Middle frontal gyrus (tissue), 1 donor: ENCODE data around the gene HS6ST1.

Experiments
- DNase-seq: peaks from one replicate; pipeline ENCODE4 v3.0.0-alpha.2; 2015; ENCODE audit warnings: low spot score; ENCODE audit errors: extremely low spot score

Gene HS6ST1

GRCh38 chr2:128300151-128301020 is 18.3 kb downstream of the HS6ST1 start:
- DNase-seq = no peak

GRCh38 chr2:128299628-128300027 is 19.0 kb downstream of the HS6ST1 start:
- no peak for DNase-seq

GRCh38 chr2:128298846-128299507 is 19.7 kb downstream of the HS6ST1 start:
- no peak for DNase-seq

- DNase-seq = no peak
Observed at GRCh38 chr2:128298286-128298685, 20.4 kb downstream of the HS6ST1 start.

GRCh38 chr2:128293870-128294455 is 24.7 kb downstream of the HS6ST1 start:
- DNase-seq = no peak

GRCh38 chr2:128293426-128293755 is 25.3 kb downstream of the HS6ST1 start:
- DNase-seq = no peak

GRCh38 chr2:128292599-128293425 is 25.9 kb downstream of the HS6ST1 start:
- DNase-seq = no peak

- DNase-seq = no peak
Observed at GRCh38 chr2:128291844-128292598, 26.6 kb downstream of the HS6ST1 start.

GRCh38 chr2:128291161-128291843 is 27.4 kb downstream of the HS6ST1 start:
- no peak for DNase-seq

- no peak for DNase-seq
Observed at GRCh38 chr2:128290356-128290755, 28.3 kb downstream of the HS6ST1 start.

- no peak for DNase-seq
Observed at GRCh38 chr2:128289439-128289838, 29.2 kb downstream of the HS6ST1 start.

GRCh38 chr2:128288781-128289180 is 29.9 kb downstream of the HS6ST1 start:
- DNase-seq = no peak

GRCh38 chr2:128287780-128288735 is 30.6 kb downstream of the HS6ST1 start:
- DNase-seq = no peak

GRCh38 chr2:128286905-128287779 is 31.5 kb downstream of the HS6ST1 start:
- DNase-seq = no peak

GRCh38 chr2:128286011-128286721 is 32.5 kb downstream of the HS6ST1 start:
- DNase-seq = no peak

GRCh38 chr2:128285329-128285931 is 33.2 kb downstream of the HS6ST1 start:
- DNase-seq = no peak

GRCh38 chr2:128284841-128285240 is 33.8 kb downstream of the HS6ST1 start:
- no peak for DNase-seq
